Subcutaneous abdominal adipose tissue (tissue), 5 donors: Measurements from ENCODE around the gene MRPL37.
"Not testable (repeated sequence)": the region's sequence is repeated elsewhere in the genome, so short reads cannot be mapped to it uniquely, and the experiment has no call there.

Source experiments
- H3K27ac ChIP-seq: one replicate; pipeline ENCODE4 v1.7.0; 2013; ENCODE audit warnings: low read depth, mild to moderate bottlenecking, inconsistent platforms, low read length, moderate library complexity
- H3K27me3 ChIP-seq, 5 donors: one replicate each; pipeline ENCODE4 v1.7.0; 2013; ENCODE audit warnings: low read length in 5 of 5, inconsistent platforms in 1 of 5; ENCODE audit not compliant: control insufficient read depth in 5 of 5, insufficient read depth in 4 of 5
- H3K36me3 ChIP-seq, 5 donors: one replicate each; pipeline ENCODE4 v1.7.0; 2013; ENCODE audit warnings: low read length in 5 of 5; ENCODE audit not compliant: control insufficient read depth in 5 of 5, insufficient read depth in 5 of 5
- H3K4me1 ChIP-seq, 5 donors: one replicate each; pipeline ENCODE4 v1.7.0; 2013; ENCODE audit warnings: low read length in 5 of 5, mild to moderate bottlenecking in 3 of 5, moderate library complexity in 1 of 5; ENCODE audit not compliant: control insufficient read depth in 5 of 5, insufficient read depth in 5 of 5
- H3K4me3 ChIP-seq, 5 donors: one replicate each; pipeline ENCODE4 v1.7.0; 2013; ENCODE audit warnings: low read length in 5 of 5, low read depth in 1 of 5
- H3K9ac ChIP-seq, 5 donors: one replicate each; pipeline ENCODE4 v1.7.0; 2013; ENCODE audit warnings: low read length in 5 of 5, mild to moderate bottlenecking in 4 of 5, moderate library complexity in 3 of 5
- H3K9me3 ChIP-seq, 5 donors: one replicate each; pipeline ENCODE4 v1.7.0; 2013; ENCODE audit warnings: low read length in 5 of 5; ENCODE audit not compliant: control insufficient read depth in 5 of 5
- donor health status: healthy.
- donor health status: healthy.
- donor health status: healthy.
- donor health status: healthy.
- donor health status: healthy.

Gene MRPL37

DNA sequence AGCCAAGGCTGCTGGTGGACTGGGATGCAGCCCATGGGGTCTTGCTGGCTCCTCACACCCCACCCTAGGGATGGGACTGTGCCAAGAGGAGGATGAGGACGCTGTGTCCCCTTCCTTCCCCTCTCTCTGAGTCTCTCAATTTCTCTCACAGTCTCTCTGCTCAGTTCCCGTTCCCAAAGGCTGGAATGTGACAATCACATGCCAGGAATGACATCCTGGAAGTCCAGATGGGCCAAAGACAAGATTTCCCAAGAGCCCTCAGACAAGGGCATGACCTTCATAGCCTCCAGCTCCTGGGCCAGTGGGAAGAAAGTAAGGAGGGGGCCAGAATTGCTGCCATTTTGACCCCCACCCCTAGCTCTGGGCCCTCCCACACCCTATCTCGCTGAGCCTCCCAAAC is 39.6 kb upstream of the MRPL37 start:
- Histone ChIP-seq H3K27ac (no peak overlapping the region), H3K9ac (no peak overlapping the region), H3K36me3 (no peaks in the 10 kb centered on the region), H3K9me3 (no peaks in the 10 kb centered on the region), H3K27me3 (no peaks in the 10 kb centered on the region), H3K4me3 (no peak overlapping the region), H3K4me1 (peaks cover 0 to 6% (median 0%) of the 10 kb centered on the region in 5 donors)

DNA sequence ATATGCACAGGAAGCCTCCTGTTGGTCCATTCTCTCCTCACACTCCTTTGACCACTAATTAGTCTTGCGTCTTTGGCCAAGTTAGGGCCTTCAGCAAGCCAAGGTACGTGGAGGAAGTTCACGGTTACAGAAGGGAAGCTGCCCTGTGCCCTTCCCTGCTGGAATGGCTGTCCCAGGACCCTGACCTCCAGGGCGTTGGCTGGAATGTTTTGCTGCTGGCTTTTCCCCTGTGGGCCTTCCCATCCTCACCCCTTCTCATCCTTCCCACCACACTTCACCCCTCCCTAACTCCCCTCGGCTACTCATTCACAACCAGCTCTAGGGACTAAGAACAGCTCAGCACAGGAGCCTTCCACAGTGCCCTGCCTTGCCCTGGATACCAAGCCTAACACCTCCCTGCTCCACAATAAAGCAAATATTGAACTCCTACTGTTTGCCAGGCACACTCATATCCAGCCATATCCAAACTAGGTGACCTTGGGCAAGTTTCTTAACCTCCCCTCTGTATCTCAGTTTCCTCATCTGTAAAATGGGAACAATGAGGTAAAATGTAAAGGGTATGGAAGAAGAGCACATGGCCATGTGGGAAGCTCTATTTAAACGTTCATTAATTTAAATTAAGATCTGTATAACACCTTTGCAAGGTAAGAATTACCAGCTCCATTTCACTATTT is 38.3 kb upstream of the MRPL37 start:
- Histone ChIP-seq H3K27me3 (no peaks in the 10 kb centered on the region), H3K9ac (no peak overlapping the region), H3K27ac (no peak overlapping the region), H3K9me3 (no peaks in the 10 kb centered on the region), H3K4me3 (no peak overlapping the region), H3K36me3 (no peaks in the 10 kb centered on the region), H3K4me1 (peaks cover 0 to 6% (median 0%) of the 10 kb centered on the region in 5 donors)

DNA sequence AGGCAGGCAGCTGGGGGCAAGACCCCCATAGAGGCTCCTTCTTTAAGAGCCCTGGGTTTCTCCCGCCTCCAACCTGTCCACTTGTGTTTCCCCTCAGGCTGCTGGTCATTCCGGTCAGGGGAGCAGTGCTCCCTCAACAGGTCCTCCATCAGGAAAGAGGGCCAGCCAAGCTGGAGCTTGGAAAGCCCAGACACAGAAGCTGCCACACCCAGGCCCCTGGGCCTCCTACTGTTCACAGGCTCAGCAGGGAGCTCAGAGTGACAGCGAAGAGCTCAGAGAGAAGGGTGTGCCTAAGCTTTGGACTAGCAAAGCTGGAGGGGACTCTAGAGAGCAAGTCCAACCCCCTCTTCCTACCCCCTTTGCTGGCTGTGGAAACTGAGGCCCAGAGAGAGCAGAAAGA is 36.9 kb upstream of the MRPL37 start:
- Histone ChIP-seq H3K27ac (no peak overlapping the region), H3K4me1 (peaks cover 0 to 6% (median 2%) of the 10 kb centered on the region in 5 donors), H3K9ac (no peak overlapping the region), H3K4me3 (no peak overlapping the region), H3K27me3 (no peaks in the 10 kb centered on the region), H3K9me3 (no peaks in the 10 kb centered on the region), H3K36me3 (no peaks in the 10 kb centered on the region)

DNA sequence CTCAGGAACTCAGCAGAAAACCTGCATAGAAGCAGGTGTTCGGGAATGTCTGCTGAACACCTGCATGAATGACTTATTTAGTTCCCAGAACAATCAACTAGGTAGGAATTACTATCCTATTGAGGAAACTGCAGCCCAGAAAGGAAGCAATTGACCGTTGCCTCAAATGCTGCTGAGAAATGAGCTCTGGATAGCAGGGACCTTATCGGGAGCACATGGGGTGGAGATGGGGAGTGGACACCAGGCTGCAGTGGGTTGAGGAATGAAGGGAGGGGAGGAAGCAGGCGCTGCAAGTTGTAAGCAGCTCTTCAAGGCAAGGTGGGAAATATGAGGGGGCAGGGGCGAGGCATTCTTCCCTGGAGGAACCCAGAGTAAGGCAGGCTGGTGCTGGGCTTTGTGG is 36.4 kb upstream of the MRPL37 start:
- Histone ChIP-seq H3K4me3 (no peak overlapping the region), H3K9me3 (no peaks in the 10 kb centered on the region), H3K9ac (no peak overlapping the region), H3K27me3 (no peaks in the 10 kb centered on the region), H3K36me3 (no peaks in the 10 kb centered on the region), H3K4me1 (peaks cover 0 to 6% (median 2%) of the 10 kb centered on the region in 5 donors), H3K27ac (no peak overlapping the region)

DNA sequence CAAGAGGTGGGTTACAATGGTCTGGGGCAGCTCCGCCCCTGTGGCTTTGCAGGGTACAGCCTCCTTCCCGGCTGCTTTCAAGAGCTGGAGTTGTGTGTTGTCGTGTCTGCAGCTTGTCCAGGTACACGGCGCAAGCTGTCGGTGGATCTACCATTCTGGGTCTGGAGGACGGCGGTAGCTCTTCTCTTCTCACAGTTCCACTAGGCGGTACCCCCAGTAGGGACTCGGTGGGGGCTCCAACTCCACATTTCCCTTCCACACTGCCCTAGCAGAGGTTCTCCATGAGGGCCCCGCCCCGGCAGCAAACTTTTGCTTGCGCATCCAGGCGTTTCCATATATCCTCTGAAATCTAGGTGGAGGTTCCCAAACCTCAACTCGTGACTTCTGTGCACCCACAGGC is 34.8 kb upstream of the MRPL37 start:
- H3K36me3 ChIP-seq, result no peaks in the 10 kb centered on the region
- no peaks in the 10 kb centered on the region for H3K27me3 ChIP-seq
- peaks cover 0 to 4% (median 2%) of the 10 kb centered on the region in 5 donors for H3K4me1 ChIP-seq
- no peak overlapping the region for H3K4me3 ChIP-seq
- no peak overlapping the region for H3K9ac ChIP-seq
- no peaks in the 10 kb centered on the region for H3K9me3 ChIP-seq
- no peak overlapping the region for H3K27ac ChIP-seq

DNA sequence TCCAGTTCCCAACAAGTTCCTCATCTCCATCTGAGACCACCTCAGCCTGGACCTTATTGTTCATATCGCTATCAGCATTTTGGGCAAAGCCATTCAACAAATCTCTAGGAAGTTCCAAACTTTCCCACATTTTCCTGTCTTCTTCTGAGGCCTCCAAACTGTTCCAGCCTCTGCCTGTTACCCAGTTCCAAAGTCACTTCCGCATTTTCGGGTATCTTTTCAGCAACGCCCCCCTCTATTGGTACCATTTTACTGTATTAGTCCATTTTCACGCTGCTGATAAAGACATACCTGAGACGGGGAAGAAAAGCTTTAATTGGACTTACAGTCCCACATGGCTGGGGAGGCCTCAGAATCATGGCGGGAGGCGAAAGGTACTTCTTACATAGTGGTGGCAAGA is 33.6 kb upstream of the MRPL37 start:
- H3K9ac ChIP-seq, H3K27ac ChIP-seq, H3K36me3 ChIP-seq, H3K27me3 ChIP-seq, H3K4me1 ChIP-seq, H3K4me3 ChIP-seq, H3K9me3 ChIP-seq: not testable (repeated sequence)

DNA sequence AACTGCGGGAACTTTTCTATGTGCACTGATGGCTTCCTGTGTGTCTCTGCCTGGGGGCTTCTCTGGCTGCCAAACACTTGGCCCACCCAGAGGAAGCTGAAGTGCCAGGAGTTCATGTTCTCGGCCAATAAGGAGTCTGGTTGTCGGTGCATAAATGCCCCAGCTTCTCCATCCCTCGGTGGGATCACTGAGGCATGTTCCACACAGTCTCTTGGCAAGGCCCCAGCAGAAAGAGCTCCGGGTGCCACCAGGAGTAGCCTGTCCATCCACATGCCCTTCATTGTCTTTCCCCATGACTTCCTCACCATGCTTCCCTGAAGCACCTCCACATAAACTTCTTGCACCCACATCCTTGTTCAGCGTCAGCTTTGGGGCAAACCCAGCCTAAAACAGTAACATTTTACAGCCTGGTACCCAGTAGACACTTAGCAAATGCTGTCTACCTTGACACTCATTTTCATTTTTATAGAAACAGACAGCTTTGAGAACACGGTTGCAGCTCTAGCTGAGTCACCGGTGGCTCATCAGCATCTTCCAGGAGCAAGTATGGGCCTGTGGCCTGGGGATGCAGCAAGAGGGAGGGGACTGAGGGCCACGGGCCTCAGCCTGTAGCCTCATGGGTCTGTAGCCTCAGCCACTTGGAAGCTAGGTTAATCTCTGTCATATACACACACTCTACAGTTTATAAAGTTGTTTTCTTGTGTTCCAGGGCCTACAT is 32.4 kb upstream of the MRPL37 start:
- H3K27me3 ChIP-seq, result no peaks in the 10 kb centered on the region
- no peaks in the 10 kb centered on the region for H3K9me3 ChIP-seq
- peaks cover 0 to 4% (median 0%) of the 10 kb centered on the region in 5 donors for H3K36me3 ChIP-seq
- H3K4me1 ChIP-seq, result peaks cover 0 to 2% (median 0%) of the 10 kb centered on the region in 5 donors
- H3K4me3 ChIP-seq, result no peak overlapping the region
- H3K9ac ChIP-seq, result no peak overlapping the region
- no peak overlapping the region for H3K27ac ChIP-seq

DNA sequence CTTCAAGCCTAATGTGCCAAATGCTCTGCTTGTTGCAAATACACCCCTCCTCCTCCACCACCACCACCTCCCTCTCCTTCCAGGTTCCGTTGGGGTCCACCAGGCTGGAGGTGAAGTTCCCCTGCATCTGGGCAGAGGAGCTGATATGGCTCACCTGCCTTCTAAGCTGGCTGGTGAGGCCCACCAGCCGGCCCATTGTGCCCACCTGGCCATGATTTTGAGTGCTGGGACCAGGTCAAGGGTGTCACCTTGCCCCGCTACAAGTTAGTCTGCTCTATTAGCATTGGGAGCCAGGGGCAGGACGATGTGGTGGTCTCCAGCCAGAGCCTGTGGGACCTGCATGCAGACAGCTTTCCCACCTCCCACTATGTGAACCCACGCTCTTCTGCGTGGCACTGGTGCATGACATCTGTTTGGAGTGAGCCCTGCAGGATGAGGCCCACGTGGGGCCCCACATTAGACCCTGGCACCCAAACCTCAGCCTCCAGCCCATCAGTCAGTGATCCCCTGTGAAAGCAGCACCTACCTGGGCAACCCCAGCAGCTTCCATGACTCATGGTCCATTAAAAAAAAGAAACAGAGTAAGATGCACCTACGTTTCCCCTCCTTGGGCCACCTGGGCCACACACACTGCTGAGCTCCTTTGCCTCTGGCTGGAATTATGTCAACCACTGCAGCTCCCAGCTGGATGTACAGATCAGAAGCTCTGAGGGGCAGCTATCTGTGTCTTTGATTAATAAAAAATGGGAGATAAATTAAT is 31.6 kb upstream of the MRPL37 start:
- H3K27ac ChIP-seq, result no peak overlapping the region
- H3K4me3 ChIP-seq, result no peak overlapping the region
- H3K36me3 ChIP-seq, result peaks cover 0 to 4% (median 0%) of the 10 kb centered on the region in 5 donors
- H3K27me3 ChIP-seq, result no peaks in the 10 kb centered on the region
- peaks cover 2 to 9% (median 7%) of the 10 kb centered on the region in 5 donors for H3K4me1 ChIP-seq
- no peak overlapping the region for H3K9ac ChIP-seq
- H3K9me3 ChIP-seq, result no peaks in the 10 kb centered on the region

DNA sequence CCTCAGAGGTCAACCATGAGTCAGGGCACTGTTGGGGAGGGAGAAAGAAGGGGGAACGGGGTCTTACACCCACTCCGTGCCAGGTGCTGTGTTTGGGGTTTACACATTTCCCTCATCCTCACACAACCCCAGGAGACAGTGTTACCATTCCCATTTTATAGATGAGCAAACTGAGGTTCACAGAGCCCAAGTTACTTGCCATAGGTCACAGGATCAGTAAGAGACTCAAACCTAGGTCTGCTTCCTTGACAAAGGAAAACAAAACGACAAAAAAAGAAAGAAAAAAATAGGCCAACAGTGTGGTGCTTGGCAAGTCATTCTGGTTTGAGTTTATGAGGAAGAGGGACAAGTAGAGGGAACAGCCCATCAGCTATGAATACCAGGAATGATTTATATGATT is 30.9 kb upstream of the MRPL37 start:
- H3K4me1 ChIP-seq, result peaks cover 2 to 12% (median 11%) of the 10 kb centered on the region in 5 donors
- H3K9me3 ChIP-seq, result no peaks in the 10 kb centered on the region
- H3K36me3 ChIP-seq, result peaks cover 0 to 6% (median 0%) of the 10 kb centered on the region in 5 donors
- no peaks in the 10 kb centered on the region for H3K27me3 ChIP-seq
- no peak overlapping the region for H3K9ac ChIP-seq
- H3K27ac ChIP-seq, result no peak overlapping the region
- no peak overlapping the region for H3K4me3 ChIP-seq

DNA sequence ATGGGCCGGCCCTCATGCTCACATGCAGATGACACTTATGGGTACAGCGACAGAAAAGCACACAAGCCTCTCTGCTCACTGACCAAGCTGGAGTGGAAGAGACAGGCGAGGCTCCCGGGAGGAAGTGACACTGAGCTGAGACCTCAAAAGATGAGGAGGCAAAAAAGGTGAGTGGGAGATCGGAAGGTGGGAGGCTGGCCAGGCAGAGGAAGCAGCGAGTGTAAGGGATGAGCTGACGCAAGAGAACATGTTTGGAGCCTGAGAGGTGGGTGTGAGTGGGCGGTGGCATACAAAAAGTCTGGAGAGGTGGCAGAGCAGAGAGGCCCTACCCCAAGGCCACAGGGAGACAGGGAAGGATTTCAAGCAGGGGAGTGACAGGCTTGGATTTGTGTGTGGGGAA is 29.0 kb upstream of the MRPL37 start:
- no peaks in the 10 kb centered on the region for H3K27me3 ChIP-seq
- no peak overlapping the region for H3K4me3 ChIP-seq
- H3K9ac ChIP-seq, result no peak overlapping the region
- peaks cover 0 to 16% (median 5%) of the 10 kb centered on the region in 5 donors for H3K36me3 ChIP-seq
- H3K4me1 ChIP-seq, result peaks cover 2 to 12% (median 11%) of the 10 kb centered on the region in 5 donors
- H3K9me3 ChIP-seq, result no peaks in the 10 kb centered on the region
- no peak overlapping the region for H3K27ac ChIP-seq
